ENCODE measurements around the gene RPL28. TPM values are rescaled to one million over a fixed set of nuclear protein-coding genes. Genes with fewer than 3 reads are reported as not detected.

The RPL28 gene
- total RNA-seq (ENCODE audit: low replicate concordance), result 88.6 and 829 TPM in 2 replicates

DNA sequence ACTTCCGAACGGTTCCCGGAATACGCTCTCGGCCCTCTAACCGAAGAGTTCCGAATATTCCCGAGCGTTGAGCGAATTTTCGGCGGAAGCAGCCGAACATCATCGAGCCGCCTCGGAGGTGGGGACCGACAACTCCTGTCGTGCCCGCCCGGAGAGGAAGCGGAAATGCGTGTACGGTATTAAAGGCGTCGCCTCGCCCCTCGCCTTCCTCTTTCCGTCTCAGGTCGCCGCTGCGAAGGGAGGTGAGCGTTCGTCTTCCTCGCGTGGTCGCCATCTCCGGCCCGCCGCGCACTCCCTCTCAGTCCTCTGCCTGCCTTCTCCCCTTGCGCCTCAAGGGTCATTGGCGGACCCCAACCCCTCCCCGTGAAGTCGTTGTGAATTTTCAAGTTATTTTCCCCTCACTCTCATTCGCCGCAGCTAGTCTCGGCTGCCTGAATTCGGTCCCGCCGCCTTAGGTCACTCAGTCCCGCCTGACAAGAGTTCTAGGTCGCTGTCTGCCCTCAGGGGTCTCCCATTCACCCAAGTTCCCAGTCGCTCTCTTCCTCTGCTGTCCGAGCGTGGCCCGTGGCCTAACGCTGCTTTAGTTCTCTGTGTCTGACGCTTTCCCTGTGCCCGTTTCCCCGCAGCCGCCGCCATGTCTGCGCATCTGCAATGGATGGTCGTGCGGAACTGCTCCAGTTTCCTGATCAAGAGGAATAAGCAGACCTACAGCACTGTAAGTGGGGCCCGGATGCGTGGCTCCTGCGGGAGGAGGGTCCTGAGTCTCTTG, at the start of gene RPL28:
TSS of gene RPL28 (plus strand) at position 209 of the 769 bp plus-strand sequence. CDS start at position 635, 426 bp downstream.
- TF ChIP-seq, protein P1, sequence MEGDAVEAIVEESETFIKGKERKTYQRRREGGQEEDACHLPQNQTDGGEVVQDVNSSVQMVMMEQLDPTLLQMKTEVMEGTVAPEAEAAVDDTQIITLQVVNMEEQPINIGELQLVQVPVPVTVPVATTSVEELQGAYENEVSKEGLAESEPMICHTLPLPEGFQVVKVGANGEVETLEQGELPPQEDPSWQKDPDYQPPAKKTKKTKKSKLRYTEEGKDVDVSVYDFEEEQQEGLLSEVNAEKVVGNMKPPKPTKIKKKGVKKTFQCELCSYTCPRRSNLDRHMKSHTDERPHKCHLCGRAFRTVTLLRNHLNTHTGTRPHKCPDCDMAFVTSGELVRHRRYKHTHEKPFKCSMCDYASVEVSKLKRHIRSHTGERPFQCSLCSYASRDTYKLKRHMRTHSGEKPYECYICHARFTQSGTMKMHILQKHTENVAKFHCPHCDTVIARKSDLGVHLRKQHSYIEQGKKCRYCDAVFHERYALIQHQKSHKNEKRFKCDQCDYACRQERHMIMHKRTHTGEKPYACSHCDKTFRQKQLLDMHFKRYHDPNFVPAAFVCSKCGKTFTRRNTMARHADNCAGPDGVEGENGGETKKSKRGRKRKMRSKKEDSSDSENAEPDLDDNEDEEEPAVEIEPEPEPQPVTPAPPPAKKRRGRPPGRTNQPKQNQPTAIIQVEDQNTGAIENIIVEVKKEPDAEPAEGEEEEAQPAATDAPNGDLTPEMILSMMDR (IDR thresholded peaks at IDR 0.05; ENCODE audit: insufficient read depth, low read length), result no peak
- peak within 1 kb of the TSS; percentile 99 for H3K4me3 ChIP-seq (ENCODE audit: low read depth, low read length)
- DNase-seq (ENCODE audit: low read depth), result peak; percentile 98

DNA sequence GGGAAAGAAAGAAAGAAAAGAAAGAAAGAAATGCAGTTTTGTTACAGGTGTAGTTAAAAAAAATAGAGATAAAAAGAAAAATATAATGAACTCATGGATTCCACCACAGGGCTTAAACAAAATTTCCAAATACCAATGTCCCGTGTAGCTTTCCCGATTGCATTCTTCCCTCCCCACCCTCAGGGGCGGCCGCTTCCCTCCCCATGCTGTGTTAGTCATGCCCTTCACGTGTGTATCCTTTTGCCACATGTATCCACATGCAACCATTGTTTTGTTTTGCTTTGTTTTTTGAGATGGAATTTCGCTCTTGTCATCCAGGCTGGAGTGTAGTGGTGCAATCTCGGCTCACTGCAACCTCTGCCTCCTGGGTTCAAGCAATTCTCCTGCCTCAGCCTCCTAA, 49.6 kb upstream of the RPL28 start:
- DNase-seq (ENCODE audit: low read depth), result peak; percentile 46
- TF ChIP-seq, protein P1 (IDR thresholded peaks at IDR 0.05; ENCODE audit: insufficient read depth, low read length), result no peak
- H3K4me3 ChIP-seq (ENCODE audit: low read depth, low read length), result no peak overlapping the region

DNA sequence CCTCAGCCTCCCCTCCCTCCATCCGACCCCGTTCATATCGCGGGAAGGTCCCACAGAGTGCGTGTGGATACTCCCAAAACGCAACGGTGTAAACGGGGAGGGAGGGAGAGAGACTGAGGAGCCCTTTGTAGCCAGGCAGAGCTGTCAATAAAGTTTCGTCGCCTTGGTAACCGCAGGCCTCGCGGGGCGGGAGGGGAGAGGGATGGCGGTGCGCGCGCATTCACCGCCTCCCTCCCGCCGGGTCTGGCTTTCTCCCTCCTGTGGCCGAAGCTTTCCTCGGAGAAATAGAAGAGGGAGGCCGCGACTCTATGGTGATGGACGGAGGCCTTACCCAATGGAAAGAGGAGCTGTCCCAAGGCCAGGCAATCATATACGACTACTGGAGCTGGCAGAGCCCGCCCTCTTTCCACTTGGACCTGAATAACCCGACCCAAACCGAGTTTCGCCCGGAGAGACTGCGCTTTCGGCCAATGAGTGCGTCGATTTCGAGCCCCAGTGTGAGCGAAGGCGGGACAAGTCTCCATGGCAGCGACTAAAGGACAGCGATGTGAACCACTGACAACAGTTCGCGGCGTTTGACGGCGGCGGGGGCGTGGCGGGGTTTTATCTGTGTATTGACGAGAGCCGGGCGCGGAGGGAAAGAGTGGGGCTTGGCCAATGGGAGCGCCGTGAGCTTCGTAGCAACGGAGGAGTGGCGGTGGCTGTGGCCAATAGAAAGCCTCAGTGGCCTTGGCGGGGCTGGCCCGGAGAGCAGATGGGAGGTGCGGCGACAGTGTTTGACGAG, 46.4 kb upstream of the RPL28 start, which contains the start of gene KMT5C:
TSS of gene KMT5C (plus strand) at position 772 of the 784 bp plus-strand sequence. CDS start 2,061 bp downstream, outside the sequence.
- peak; percentile 100 for DNase-seq (ENCODE audit: low read depth)
- TF ChIP-seq, protein P1 (IDR thresholded peaks at IDR 0.05; ENCODE audit: insufficient read depth, low read length), result peak; percentile 56
- peak within 1 kb of the TSS; percentile 87 for H3K4me3 ChIP-seq (ENCODE audit: low read depth, low read length)

DNA sequence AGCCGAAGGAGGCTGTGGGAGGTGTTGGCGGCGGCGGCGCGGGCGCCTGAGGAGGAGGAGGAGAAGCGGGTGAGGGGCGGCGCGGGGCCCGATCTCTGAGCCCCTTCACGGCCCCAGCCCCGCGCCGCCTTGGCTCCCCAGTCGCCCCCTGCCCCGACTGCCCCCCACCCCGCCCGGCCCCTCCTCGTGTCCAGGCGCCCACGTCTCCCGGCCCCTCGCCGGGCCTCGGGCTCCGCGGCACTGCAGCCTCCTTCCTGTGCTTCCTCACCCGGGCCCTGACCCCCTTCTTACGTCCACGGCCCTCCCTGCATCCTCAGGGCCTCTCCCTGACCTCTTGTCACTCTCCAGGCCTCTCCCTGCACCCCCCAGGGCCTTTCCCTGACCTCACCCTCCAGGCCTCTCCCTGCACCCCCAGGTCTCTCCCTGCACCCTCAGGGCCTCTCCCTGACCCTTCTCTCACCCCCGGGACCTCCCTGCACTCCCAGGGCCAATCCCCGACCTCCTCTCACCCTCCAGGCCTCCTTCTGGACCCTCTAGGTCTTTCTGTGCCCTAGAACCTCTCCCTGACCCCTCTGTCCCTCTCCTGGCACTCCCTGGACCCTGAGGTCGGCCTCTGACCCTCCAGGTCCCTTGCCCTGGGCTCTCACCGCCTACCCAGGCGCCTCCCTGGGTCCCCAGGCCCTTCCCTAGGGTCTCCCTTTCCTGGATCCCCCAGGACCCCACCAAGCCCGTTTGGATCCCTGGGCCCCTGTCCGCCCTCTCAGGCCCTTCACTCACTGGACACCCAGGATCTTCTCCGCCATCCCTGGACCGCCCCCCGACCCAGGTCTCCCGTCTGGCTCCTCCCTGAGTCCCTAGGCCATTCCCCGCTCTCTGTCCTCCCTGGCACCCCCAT, 45.6 kb upstream of the RPL28 start:
- peak overlapping the region; percentile 87 for H3K4me3 ChIP-seq (ENCODE audit: low read depth, low read length)
- TF ChIP-seq, protein P1 (IDR thresholded peaks at IDR 0.05; ENCODE audit: insufficient read depth, low read length), result no peak
- DNase-seq (ENCODE audit: low read depth), result no peak

DNA sequence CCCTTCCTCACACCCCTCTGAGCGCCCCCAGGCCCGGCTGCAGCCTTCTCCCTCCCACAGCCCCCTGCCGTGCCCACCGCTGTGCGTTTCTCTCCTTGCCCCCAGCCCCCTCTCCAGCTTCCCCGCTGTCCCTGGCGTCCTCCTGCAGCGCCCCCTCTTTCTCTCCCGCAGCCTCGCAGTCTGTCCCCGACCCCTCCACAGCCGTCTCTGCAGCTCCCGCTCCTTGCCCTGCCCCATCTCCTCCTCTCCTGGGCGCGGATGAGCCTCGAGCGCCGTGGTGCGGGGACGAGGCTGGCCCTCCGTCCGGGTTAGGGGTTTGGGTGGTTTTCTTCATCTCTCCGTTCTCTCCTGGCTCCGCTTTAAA, 45.0 kb upstream of the RPL28 start:
- DNase-seq (ENCODE audit: low read depth), result no peak
- TF ChIP-seq, protein P1 (IDR thresholded peaks at IDR 0.05; ENCODE audit: insufficient read depth, low read length), result no peak
- H3K4me3 ChIP-seq (ENCODE audit: low read depth, low read length), result peak overlapping the region; percentile 87

DNA sequence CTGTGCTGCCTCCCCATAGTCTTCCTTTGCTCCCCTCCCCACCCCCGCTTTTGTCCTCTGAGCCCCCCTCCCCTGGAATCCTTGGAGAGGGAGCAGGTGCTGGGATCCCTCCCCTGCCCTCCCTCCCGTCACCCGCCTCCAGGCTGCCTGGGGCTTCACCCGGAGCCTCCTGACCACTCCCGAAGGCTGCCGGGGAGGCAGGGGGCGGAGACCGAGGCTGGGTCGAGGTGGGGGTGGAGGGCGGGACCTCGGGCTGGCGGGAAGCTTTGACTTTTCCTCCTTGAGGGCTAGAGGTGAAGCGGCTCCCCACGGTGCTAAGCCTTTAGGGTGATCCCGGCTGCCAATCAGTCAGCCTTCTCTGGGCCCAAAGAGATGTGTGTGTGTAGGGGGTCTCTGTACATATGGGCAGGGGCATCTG, 44.6 kb upstream of the RPL28 start:
- peak; percentile 47 for DNase-seq (ENCODE audit: low read depth)
- H3K4me3 ChIP-seq (ENCODE audit: low read depth, low read length), result peak overlapping the region; percentile 87
- TF ChIP-seq, protein P1 (IDR thresholded peaks at IDR 0.05; ENCODE audit: insufficient read depth, low read length), result no peak
